Right lobe of liver (tissue), 6 donors: ENCODE results near the gene FAM20B. TPM values are rescaled to one million over a fixed set of nuclear protein-coding genes. Genes with fewer than 3 reads are reported as not detected.

Experiments used
- ATAC-seq, 4 donors: fragments of 200-7000 bp; cut with Tn5 transposase; one replicate each; pipeline ENCODE4 v1.9.1; 2020; ENCODE audit warnings: mild to moderate bottlenecking in 4 of 4, moderate library complexity in 4 of 4
- DNase-seq, 3 donors: peaks; one replicate each; pipeline ENCODE4 v3.0.0-alpha.2; 2020
- H3K27ac ChIP-seq, 3 donors: fragments of 200-600 bp; one replicate each; pipeline ENCODE4 v1.8.0; 2022
- H3K27me3 ChIP-seq, 2 donors: fragments of 200-600 bp; one replicate each; pipeline ENCODE4 v1.8.0; 2022
- H3K36me3 ChIP-seq, 4 donors: fragments of 200-600 bp; sonication (generic) in 1 of 4; one replicate each; pipeline versions ENCODE4 v1.5.1 to v1.8.0; 2017 to 2022; ENCODE audit warnings: control low read depth in 1 of 4
- H3K4me1 ChIP-seq, 4 donors: fragments of 200-600 bp; sonication (generic) in 1 of 4; one replicate each; pipeline versions ENCODE4 v1.5.1 to v1.8.0; 2017 to 2022; ENCODE audit warnings: control low read depth in 1 of 4
- H3K4me3 ChIP-seq, 3 donors: fragments of 200-600 bp; one replicate each; pipeline ENCODE4 v1.8.0; 2022
- H3K9me3 ChIP-seq, 4 donors: fragments of 200-600 bp; sonication (generic) in 1 of 4; one replicate each; pipeline versions ENCODE4 v1.5.1 to v1.8.0; 2017 to 2022; ENCODE audit warnings: control low read depth in 1 of 4
- POLR2A ChIP-seq: fragments of 450-650 bp; IDR thresholded peaks from one replicate; pipeline ENCODE4 v1.6.1; 2017; ENCODE audit warnings: antibody characterized with exemption, mild to moderate bottlenecking
- WGBS: methylation state at CpG from one replicate; pipeline ENCODE4 v1.1.6; 2018; ENCODE audit warnings: low coverage, low lambda C conversion rate; ENCODE audit not compliant: insufficient coverage; ENCODE audit errors: missing lambda C conversion rate; 5-methylcytosine and 5-hydroxymethylcytosine counted together
- intact Hi-C, 2 donors: fragments of 100-400 bp; cut with DNase I; formaldehyde crosslinking; loops; one replicate each; pipeline versions ENCODE4 v1.11.2 to v1.14.1; 2022
- total RNA-seq, 6 experiments: library from RNA; depleted of rRNA in 2 of 6; stranded (reverse); fragments of >200 nt in 2 of 6; fragmentation: NEBNext Ultra II Directional in 3 of 6; extraction: Animal tissue kit (Norgen Biotek cat#: 25700) in 3 of 6; gene quantifications; one replicate each; pipeline versions ENCODE4 v1.1.0 to v1.2.4, GENCODE V29; 2016 to 2023
- TF ChIP-seq, protein P1 (sequence below), 4 donors: fragments of 200-600 bp in 3 of 4; fragments of 450-650 bp in 1 of 4; IDR thresholded peaks; one replicate each; pipeline versions ENCODE4 v1.5.1 to v1.8.0; 2016 to 2022; ENCODE audit warnings: antibody characterized with exemption in 4 of 4, mild to moderate bottlenecking in 2 of 4
- donor health status: DM: no; HTN: yes; CAD: no.
- donor health status: DM: no; HTN: no; CAD: no.
- donor health status: DM: no; HTN: no; CAD: no.
- donor health status: DM: no; HTN: yes; CAD: no.
- donor health status: DM: no; HTN: yes; CAD: no.

FAM20B gene
- total RNA-seq, 6 experiments from 2014 or later = 14.7 to 19.6 (median 17.1) TPM

DNA sequence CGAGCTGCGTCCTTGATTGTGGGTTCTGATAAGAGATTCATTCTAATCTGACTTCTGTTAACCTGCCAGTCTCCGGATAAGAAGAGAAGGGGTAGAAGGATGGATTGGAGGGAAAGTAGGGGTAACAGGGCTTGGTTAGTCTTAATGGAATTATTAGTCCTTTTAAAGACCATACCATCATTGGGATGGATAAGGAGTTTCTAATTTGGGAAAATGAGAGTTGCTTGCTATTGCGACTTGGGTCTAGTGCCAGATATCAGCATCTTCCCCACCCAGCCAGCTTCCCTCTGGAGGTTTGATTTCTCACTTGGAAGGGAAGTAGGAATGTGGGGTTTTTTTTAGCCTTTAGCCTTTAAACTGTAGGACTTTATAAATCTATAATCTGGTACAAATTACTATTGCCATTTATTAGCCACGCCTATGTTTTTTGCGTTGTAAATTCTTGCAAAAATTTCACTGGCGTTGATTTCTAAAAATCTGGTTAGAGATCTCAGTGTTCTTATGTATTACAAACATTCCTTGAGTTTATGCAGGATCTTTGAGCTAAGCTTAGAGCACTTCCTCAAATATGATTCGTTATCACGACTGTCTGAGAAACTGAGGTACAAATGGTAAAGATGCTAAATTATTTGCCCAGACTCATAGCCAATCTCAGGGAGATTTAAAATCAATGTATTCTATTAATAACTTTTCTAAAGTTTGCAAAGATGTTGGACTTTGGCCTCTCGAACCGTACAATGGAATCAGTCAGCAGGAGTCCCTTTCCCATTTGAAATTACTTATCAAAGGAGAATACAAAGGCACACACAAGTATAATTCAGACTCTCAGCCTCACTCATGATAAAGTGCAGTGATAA, 1.3 kb downstream of the FAM20B start:
- Histone ChIP-seq H3K9me3 (no peaks in the 10 kb centered on the region), H3K27me3 (no peaks in the 10 kb centered on the region), H3K4me3 (peak overlapping the region; percentile 95 to 96 (median 96)), H3K27ac (peak overlapping the region; percentile 88 to 93 (median 90)), H3K4me1 (peaks cover 0 to 33% (median 9%) of the 10 kb centered on the region in 4 donors), H3K36me3 (no peaks in the 10 kb centered on the region)
- ATAC-seq (no peak), DNase-seq (no peak)
- intact Hi-C loops = no loop called here
- TF ChIP-seq, protein P1, sequence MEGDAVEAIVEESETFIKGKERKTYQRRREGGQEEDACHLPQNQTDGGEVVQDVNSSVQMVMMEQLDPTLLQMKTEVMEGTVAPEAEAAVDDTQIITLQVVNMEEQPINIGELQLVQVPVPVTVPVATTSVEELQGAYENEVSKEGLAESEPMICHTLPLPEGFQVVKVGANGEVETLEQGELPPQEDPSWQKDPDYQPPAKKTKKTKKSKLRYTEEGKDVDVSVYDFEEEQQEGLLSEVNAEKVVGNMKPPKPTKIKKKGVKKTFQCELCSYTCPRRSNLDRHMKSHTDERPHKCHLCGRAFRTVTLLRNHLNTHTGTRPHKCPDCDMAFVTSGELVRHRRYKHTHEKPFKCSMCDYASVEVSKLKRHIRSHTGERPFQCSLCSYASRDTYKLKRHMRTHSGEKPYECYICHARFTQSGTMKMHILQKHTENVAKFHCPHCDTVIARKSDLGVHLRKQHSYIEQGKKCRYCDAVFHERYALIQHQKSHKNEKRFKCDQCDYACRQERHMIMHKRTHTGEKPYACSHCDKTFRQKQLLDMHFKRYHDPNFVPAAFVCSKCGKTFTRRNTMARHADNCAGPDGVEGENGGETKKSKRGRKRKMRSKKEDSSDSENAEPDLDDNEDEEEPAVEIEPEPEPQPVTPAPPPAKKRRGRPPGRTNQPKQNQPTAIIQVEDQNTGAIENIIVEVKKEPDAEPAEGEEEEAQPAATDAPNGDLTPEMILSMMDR (IDR thresholded peaks at IDR 0.05) = no peak
- TF ChIP-seq POLR2A = no peak
- WGBS = 10% methylated on average over 11 of the region's 11 CpGs

DNA sequence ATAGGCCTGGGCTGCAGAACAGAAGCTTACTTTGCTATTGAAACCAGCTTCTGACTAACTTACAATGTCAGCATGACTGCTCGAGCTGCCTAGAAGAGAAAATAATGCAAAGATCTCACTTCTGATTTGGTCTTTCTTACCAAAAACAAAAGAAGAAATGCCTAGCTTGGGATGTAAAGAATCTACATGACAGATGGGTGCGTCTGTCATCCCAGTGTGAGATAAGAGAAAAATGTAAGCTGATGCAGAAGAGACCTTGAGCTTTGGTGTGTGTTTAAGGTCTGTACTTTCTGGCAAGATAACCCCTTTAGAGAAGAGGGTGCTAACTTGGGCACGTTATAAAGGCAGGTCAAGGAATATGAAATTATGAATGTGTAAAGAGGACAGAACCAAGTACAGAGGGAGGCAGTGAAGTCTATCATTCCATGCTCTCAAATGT, 3.6 kb downstream of the FAM20B start:
- Histone ChIP-seq H3K27me3 (no peaks in the 10 kb centered on the region), H3K9me3 (no peaks in the 10 kb centered on the region), H3K4me3 (no peak overlapping the region), H3K27ac (no peak overlapping the region), H3K4me1 (peaks cover 0 to 33% (median 9%) of the 10 kb centered on the region in 4 donors), H3K36me3 (no peaks in the 10 kb centered on the region)
- intact Hi-C loops = no loop called here
- WGBS = 45% methylated on average over 3 of the region's 3 CpGs
- ATAC-seq (no peak), DNase-seq (no peak)
- TF ChIP-seq, protein P1 (IDR thresholded peaks at IDR 0.05) = no peak
- TF ChIP-seq POLR2A = no peak

DNA sequence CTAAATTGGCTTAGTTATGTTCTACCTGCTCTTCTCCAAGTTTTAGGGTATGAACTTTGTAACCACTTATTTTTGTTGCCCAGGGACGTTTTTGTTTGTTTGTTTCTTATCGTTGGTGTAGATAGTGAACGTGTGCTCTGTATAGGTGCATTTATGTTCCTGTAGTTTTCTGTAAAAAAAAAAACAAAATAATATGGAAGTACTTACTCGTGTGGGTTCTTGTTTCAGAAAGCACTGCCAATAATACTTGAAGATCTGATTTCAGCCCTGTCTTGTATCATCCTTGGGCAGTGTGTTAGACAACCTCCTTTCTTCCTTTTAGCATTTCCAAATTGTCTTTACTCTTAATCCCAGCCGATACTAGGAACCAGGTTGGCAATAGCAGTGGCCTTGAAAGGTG, 4.4 kb downstream of the FAM20B start:
- ATAC-seq = no peak
- H3K9me3 ChIP-seq = no peaks in the 10 kb centered on the region
- H3K27me3 ChIP-seq = no peaks in the 10 kb centered on the region
- 24% methylated on average over 5 of the region's 5 CpGs for WGBS
- H3K36me3 ChIP-seq = no peaks in the 10 kb centered on the region
- H3K4me1 ChIP-seq = peaks cover 0 to 33% (median 9%) of the 10 kb centered on the region in 4 donors
- intact Hi-C loops = no loop called here
- DNase-seq = no peak
- no peak for TF ChIP-seq POLR2A
- TF ChIP-seq, protein P1 (IDR thresholded peaks at IDR 0.05) = no peak
- H3K4me3 ChIP-seq = no peak overlapping the region
- H3K27ac ChIP-seq = no peak overlapping the region

DNA sequence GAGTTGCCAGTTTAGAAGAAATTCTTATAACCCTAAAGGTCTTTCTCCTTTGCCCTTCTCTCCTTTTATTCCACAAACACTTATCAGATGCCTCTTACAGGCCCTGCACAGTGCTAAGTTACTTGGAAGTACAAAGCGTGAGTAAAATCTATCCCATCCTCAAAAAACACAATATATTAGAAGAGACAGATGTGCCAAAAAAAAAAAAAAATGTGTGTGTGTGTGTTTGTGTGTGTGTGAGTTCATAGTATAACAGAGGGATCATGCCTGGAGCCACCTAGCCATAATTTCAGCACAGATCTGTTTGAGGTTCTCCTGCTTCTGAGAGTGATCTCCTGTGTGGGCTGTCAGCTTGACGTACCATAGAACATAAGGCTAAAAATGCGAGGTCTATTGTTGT, 5.0 kb downstream of the FAM20B start:
- Histone ChIP-seq H3K27me3 (no peaks in the 10 kb centered on the region), H3K4me1 (peaks cover 0 to 33% (median 9%) of the 10 kb centered on the region in 4 donors), H3K36me3 (no peaks in the 10 kb centered on the region), H3K9me3 (no peaks in the 10 kb centered on the region), H3K27ac (no peak overlapping the region), H3K4me3 (no peak overlapping the region)
- DNase-seq = no peak
- no peak for ATAC-seq
- intact Hi-C loops = no loop called here
- TF ChIP-seq, protein P1 (IDR thresholded peaks at IDR 0.05) = no peak
- WGBS = 79% methylated on average over 3 of the region's 3 CpGs
